Loucy (cell line): ENCODE measurements around the gene F7.

ENCODE experiments used
- H2AFZ ChIP-seq: fragments of 200-600 bp; sonication (generic); 2 replicates; pipeline ENCODE4 v1.6.0; 2016; ENCODE audit warnings: antibody characterized with exemption, mild to moderate bottlenecking, low read length, moderate library complexity
- H3F3A ChIP-seq: fragments of 200-600 bp; 2 replicates; pipeline ENCODE4 v1.6.0; 2016; ENCODE audit warnings: antibody characterized with exemption, low read depth, mild to moderate bottlenecking
- H3K27me3 ChIP-seq: fragments of 200-600 bp; sonication (generic); 2 replicates; pipeline ENCODE4 v1.6.1; 2014; ENCODE audit warnings: low read length, mild to moderate bottlenecking; ENCODE audit not compliant: insufficient read depth, poor library complexity, severe bottlenecking
- H3K36me3 ChIP-seq: fragments of 200-600 bp; sonication (generic); 2 replicates; pipeline ENCODE4 v1.6.1; 2016; ENCODE audit warnings: low read length; ENCODE audit not compliant: insufficient read depth
- H3K4me1 ChIP-seq: fragments of 200-600 bp; sonication (generic); 2 replicates; pipeline ENCODE4 v1.5.1; 2014; ENCODE audit warnings: low read length, mild to moderate bottlenecking; ENCODE audit not compliant: insufficient read depth, poor library complexity, severe bottlenecking
- H3K4me2 ChIP-seq: fragments of 200-600 bp; sonication (generic); 2 replicates; pipeline ENCODE4 v1.6.0; 2014; ENCODE audit warnings: antibody characterized with exemption, low read length, low read depth, mild to moderate bottlenecking; ENCODE audit not compliant: poor library complexity, severe bottlenecking
- H3K4me3 ChIP-seq: fragments of 200-600 bp; sonication (generic); 2 replicates; pipeline ENCODE4 v1.5.1; 2014; ENCODE audit warnings: low read length, mild to moderate bottlenecking, mixed read lengths; ENCODE audit not compliant: poor library complexity, severe bottlenecking
- H3K79me2 ChIP-seq: fragments of 200-600 bp; sonication (generic); 2 replicates; pipeline ENCODE4 v1.6.1; 2014; ENCODE audit warnings: low read length; ENCODE audit not compliant: insufficient read depth
- H3K9ac ChIP-seq: fragments of 200-600 bp; sonication (generic); 2 replicates; pipeline ENCODE4 v1.6.0; 2014; ENCODE audit warnings: mild to moderate bottlenecking, low read depth, low read length, moderate library complexity; ENCODE audit not compliant: poor library complexity, severe bottlenecking
- H3K9me2 ChIP-seq: fragments of 200-600 bp; sonication (generic); replicated peaks from 2 replicates; pipeline ENCODE4 v1.6.1; 2016; ENCODE audit warnings: low read depth, low read length, mixed read lengths
- H3K9me3 ChIP-seq: fragments of 200-600 bp; sonication (generic); 2 replicates; pipeline ENCODE4 v1.6.1; 2014; ENCODE audit warnings: mild to moderate bottlenecking, antibody characterized with exemption, low read length, low read depth; ENCODE audit not compliant: insufficient read depth
- H4K20me1 ChIP-seq: fragments of 200-600 bp; sonication (generic); 2 replicates; pipeline ENCODE4 v1.6.0; 2014; ENCODE audit warnings: antibody characterized with exemption, low read length, mild to moderate bottlenecking; ENCODE audit not compliant: insufficient read depth, poor library complexity, severe bottlenecking
- EZH2phosphoT487 ChIP-seq: fragments of 200-600 bp; IDR thresholded peaks from 2 replicates; pipeline ENCODE4 v1.6.1; 2018; ENCODE audit warnings: antibody characterized with exemption, mild to moderate bottlenecking, moderate library complexity, borderline replicate concordance
- TF ChIP-seq, protein P1 (sequence below): fragments of 200-600 bp; sonication (generic); conservative IDR thresholded peaks from 2 replicates; pipeline ENCODE4 v1.5.1; 2014; ENCODE audit warnings: mild to moderate bottlenecking, antibody characterized with exemption, low read length

Gene F7

DNA sequence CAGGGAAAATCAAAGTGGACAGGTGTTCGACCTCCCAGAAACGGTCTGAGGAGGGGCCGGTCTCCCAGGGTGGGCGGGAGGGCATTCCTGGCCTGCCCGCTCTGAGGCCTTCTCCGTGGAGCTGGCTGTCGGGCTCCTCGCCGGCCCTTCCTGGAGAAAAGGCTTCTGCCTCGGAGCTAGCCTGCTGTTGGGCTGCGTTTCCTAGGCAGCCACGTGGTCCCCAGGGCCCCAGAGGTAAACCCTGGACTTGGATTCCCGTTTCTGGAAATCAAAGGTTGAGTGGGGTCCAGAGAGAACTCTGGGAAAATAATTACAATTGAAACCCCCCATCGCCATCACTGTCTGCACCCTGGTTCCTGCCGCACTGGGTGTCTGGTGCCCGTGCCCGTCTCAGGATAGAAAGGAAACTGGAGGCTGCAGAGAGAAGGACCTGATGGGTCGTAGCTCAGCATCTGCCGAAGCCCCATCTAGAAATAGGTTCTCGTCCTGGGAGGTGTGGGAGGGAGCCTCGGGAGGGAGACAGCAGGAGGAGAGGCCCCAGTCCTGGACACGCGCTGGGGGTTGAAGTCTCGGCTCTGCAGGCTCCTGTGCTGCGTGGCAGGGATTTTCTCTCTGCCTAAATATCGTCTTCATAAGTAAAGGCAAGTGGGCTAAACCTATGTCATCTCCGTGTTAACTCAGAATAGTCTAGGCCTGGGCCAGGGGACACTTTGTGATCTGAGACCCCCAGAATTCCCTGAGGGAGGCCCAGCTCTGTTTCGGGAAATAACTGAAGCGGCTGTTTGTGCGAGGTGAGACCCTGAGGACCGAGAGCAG lies 45.2 kb downstream of the F7 start:
- Histone ChIP-seq H3K4me1 (peaks cover 17% of the 10 kb centered on the region), H3K9me2 (no peaks in the 10 kb centered on the region)

DNA sequence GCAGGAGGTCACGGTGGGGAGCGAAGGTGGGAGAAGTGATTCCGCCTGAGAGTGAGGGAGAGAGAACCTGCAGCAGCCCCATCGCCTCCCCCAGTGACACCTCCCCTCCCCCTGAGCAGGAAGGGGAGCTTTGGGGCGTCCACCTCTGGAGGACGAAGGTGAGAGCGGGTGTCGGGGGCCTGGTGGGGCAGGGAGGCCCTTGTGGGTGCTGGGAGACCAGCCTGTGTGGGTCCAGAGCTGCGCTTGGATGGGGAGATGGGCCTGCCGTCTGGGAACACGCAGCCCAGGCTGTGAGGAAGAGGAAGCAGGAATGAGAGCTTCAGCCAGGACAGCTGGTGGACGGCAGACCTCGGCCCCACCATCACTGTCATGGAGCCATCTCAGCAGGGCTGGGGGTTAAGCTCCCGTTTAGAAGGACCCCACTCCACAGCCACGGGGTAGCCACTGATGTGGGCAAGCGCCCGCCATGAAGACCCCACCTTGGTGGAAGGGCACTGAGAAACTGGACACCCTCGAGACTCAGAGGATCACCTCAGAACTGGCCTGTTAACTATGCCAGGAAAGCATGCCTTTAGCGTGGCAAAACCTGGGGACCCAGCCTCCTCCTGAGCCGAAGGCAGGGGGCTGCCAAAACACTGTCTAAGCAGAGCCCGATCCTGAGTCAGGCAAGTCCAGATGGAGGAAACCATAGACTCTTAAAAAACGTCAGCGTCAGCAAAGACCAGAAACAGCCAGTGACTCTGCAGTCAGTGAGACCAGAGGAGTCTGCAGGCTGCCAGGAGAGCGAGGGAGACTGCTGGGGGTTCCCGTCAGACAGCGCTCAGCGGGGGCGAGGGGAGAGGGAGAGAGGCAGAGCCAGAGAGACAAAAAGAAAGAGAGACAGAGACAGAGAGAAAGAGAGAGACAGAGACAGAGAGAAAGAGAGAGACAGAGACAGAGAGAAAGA lies 46.4 kb downstream of the F7 start:
- no peak overlapping the region for H3K9ac ChIP-seq
- H2AFZ ChIP-seq: 0 out of 2 replicates have a peak overlapping the region, but pooled peaks have one; percentile 36

More for the DNA sequence above, 45.2 kb downstream of the F7 start:
- Histone ChIP-seq H3K4me2 (no peak overlapping the region), H3K4me3 (no peak overlapping the region), H3K9ac (no peak overlapping the region), H3K9me3 (no peaks in the 10 kb centered on the region), H3K36me3 (no peaks in the 10 kb centered on the region), H3K79me2 (no peaks in the 10 kb centered on the region), H4K20me1 (no peaks in the 10 kb centered on the region), H3K27me3 (no peaks in the 10 kb centered on the region), H3F3A (no peaks in the 10 kb centered on the region), H2AFZ (no peak overlapping the region)
- TF ChIP-seq EZH2phosphoT487: no peak
- TF ChIP-seq, protein P1, sequence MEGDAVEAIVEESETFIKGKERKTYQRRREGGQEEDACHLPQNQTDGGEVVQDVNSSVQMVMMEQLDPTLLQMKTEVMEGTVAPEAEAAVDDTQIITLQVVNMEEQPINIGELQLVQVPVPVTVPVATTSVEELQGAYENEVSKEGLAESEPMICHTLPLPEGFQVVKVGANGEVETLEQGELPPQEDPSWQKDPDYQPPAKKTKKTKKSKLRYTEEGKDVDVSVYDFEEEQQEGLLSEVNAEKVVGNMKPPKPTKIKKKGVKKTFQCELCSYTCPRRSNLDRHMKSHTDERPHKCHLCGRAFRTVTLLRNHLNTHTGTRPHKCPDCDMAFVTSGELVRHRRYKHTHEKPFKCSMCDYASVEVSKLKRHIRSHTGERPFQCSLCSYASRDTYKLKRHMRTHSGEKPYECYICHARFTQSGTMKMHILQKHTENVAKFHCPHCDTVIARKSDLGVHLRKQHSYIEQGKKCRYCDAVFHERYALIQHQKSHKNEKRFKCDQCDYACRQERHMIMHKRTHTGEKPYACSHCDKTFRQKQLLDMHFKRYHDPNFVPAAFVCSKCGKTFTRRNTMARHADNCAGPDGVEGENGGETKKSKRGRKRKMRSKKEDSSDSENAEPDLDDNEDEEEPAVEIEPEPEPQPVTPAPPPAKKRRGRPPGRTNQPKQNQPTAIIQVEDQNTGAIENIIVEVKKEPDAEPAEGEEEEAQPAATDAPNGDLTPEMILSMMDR: no peak

DNA sequence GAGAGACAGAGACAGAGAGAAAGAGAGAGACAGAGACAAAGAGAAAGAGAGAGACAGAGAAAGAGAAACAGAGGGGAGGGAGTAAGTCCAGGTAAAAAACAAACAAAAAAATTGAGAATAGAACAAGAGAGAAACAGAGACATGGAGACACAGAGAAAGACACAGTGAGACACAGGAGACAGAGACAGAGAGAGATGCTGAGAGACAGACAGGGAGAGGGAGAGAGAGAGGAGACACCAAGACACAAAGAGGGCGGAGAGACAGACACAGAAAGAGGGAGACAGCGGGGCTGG lies 47.0 kb downstream of the F7 start:
- H3K27me3 ChIP-seq: no peaks in the 10 kb centered on the region
- H3K4me1 ChIP-seq: peaks cover 17% of the 10 kb centered on the region
- H3K4me3 ChIP-seq: no peak overlapping the region
- H4K20me1 ChIP-seq: no peaks in the 10 kb centered on the region
- H3K4me2 ChIP-seq: peak overlapping the region; percentile 40
- no peaks in the 10 kb centered on the region for H3K79me2 ChIP-seq
- H2AFZ ChIP-seq: 0 out of 2 replicates have a peak overlapping the region, but pooled peaks have one; percentile 36
- TF ChIP-seq EZH2phosphoT487: no peak
- TF ChIP-seq, protein P1: no peak
- H3F3A ChIP-seq: no peaks in the 10 kb centered on the region
- H3K9me2 ChIP-seq: no peaks in the 10 kb centered on the region
- H3K9ac ChIP-seq: no peak overlapping the region
- H3K36me3 ChIP-seq: no peaks in the 10 kb centered on the region
- no peaks in the 10 kb centered on the region for H3K9me3 ChIP-seq

More for the DNA sequence above, 46.4 kb downstream of the F7 start:
- no peaks in the 10 kb centered on the region for H3K79me2 ChIP-seq
- no peak for TF ChIP-seq EZH2phosphoT487
- TF ChIP-seq, protein P1: no peak
- peaks cover 17% of the 10 kb centered on the region for H3K4me1 ChIP-seq
- no peaks in the 10 kb centered on the region for H3K36me3 ChIP-seq
- no peaks in the 10 kb centered on the region for H3F3A ChIP-seq
- H3K9me3 ChIP-seq: no peaks in the 10 kb centered on the region
- peak overlapping the region; percentile 40 for H3K4me2 ChIP-seq
- H3K4me3 ChIP-seq: no peak overlapping the region
- H4K20me1 ChIP-seq: no peaks in the 10 kb centered on the region
- no peaks in the 10 kb centered on the region for H3K27me3 ChIP-seq
- H3K9me2 ChIP-seq: no peaks in the 10 kb centered on the region
